Medulla oblongata (tissue), 1 donor: ENCODE measurements around the gene BTNL9.
"Not testable (repeated sequence)": the region's sequence is repeated elsewhere in the genome, so short reads cannot be mapped to it uniquely, and the experiment has no call there.

Experiments used
- DNase-seq: peaks from one replicate; pipeline ENCODE4 v3.0.0-alpha.2; 2015; ENCODE audit errors: extremely low spot score

Gene BTNL9

DNA sequence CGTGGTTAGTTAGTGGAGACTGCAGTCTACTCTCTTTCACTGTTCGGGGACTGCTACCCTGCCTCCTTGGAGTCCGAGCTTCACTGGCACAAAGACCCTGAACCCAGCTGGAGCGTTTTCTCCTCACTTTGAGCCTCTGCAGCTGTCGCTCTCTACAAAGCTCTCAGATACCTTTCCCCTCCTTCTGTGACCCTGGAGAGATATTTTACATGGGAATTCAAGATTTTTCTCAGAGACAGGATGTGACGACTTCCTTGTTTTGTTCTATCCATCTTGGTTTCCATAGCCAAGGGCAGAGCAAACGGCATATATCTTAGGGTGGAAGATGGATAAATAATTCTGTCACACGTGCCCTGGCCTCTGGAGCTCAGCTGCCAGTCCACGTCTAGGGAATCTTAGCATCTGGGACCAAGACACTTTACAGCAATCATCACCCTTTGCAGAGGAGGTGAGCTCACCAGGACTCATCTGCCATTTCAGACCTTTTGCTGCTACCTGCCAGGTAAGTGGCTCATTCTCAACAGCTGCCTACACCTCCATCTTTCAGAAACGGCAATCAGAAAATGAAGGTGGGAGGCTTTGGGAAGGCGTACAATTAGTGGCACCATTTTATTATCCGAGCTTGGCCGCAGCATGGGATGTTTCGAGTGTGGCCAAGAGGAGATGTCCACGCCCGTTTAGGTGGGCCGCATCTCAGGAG lies at the start of gene BTNL9:
Gene BTNL9, plus strand, starts transcription at position 336 of the 700 bp plus-strand sequence. CDS start 5,224 bp downstream, outside the sequence.
- no peak for DNase-seq

DNA sequence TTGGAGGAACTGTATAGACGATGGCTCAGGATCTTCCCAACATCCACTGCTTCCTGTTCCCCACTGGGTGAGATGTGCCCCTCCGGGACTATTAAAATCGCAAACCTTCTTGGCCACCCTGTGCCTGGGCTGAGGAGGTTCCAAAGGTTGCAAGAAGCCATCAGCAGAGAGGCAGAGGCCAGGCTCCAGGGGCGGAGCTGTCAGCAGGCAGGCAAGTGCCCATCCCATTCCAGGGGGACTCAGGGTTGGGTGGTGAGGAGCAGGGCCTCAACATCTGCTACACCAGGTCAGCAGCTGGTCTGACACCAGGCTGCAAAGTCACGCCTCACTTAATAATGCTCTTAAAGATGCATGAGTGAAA lies 49.2 kb upstream of the BTNL9 start:
- DNase-seq: no peak

GRCh38 chr5:181001947-181002346 lies 38.1 kb upstream of the BTNL9 start:
- no peak for DNase-seq

- DNase-seq: no peak
These were observed 34.3 kb upstream of the BTNL9 start for GRCh38 chr5:181005791-181006190.

DNA sequence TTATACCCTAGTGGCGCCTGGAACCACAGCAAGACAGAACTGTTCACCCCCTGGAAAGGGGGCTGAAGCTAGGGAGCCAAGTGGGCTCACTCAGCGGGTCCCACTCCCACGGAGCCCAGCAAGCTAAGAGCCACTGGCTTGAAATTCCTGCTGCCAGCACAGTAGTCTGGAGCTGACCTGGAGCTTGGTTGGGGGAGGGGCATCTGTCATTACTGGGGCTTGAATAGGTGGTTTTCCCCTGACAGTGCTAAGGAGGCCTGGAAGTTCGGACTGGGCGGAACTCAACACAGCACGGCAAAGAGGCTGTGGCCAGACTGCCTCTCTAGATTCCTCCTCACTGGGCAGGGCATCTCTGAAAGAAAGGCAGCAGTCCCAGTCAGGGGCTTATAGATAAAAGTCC lies 31.9 kb upstream of the BTNL9 start:
- no peak for DNase-seq

GRCh38 chr5:181010018-181010417 lies 30.0 kb upstream of the BTNL9 start:
- DNase-seq: not testable (repeated sequence)

DNA sequence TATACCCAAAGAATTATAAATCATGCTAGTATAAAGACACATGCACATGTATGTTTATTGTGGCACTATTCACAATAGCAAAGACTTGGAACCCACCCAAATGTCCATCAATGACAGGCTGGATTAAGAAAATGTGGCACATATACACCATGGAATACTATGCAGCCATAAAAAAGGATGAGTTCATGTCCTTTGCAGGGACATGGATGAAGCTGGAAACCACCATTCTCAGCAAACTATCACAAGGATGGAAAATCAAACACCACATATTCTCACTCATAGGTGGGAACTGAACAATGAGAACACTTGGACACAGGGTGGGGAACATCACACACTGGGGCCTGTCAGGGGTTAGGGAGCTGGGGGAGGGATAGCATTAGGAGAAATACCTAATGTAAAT lies 25.4 kb upstream of the BTNL9 start:
- not testable (repeated sequence) for DNase-seq

GRCh38 chr5:181017448-181017847 lies 22.6 kb upstream of the BTNL9 start:
- not testable (repeated sequence) for DNase-seq

- DNase-seq: no peak
These were observed 19.4 kb upstream of the BTNL9 start for GRCh38 chr5:181020688-181021087.

DNA sequence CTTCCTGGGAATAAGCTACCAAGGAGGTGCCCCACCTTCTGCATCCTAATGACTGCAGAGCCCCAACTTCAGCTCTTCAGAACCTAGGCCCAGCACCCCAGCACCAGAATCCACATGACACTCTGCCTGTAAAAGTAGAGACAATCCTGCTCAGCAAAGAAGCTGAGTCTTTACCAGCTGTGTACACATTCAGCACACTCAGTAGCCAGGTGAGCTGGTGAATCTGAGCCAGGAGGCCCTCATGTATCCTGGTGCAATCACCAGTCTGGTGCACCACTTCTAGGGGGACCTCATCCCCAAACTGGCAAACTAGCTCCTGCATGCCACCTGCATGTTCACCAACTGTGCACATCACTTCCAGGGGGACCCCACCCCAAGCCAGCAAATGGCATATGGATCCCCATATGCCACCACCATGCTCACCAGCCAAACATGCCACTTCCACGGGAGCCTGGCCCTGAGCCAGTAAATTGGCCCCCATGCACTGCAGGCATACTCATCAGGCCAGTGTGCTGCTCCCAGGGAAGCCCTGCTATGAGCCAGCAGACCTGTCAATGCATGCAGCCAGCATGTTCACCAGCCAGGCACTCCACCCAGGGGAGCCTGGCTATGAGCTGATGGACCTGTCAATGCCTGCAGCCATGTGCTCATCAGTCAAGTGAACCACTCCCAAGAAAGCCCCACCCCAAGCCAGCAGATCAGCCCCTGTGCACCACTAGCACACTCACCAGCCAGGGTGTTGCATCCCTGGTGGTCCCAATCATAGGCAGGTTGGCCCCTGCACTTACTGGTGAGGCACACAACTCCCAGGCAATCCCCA lies 15.6 kb upstream of the BTNL9 start:
- no peak for DNase-seq

DNA sequence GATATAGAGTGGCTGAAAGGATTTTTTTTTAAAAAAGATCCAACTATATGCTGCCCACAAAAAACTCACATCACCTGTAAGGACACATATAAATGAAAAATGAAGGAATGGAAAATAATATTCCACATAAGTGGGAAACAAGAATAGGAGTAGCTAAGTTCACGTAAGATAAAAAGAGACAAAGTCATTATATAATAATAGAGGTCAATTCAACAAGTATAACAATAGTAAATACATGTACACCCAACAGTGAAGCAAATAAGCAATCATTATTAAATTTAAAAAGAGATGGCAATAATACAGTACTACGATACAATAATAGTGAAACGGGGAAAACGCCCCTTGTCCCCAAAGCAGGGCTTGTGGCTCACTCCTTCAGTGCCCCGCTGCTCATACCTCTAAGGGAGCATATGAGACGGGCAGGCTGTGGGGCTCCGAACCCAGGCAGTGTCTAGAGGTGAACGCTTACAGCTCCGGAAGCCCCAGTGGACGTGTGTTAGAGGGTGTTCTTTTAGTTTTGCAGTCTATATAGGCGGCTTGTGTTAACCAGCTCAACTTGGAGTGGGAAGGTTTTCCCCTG lies 12.5 kb upstream of the BTNL9 start:
- DNase-seq: no peak

- DNase-seq: no peak
These were observed 11.8 kb upstream of the BTNL9 start for GRCh38 chr5:181028032-181028819.

- DNase-seq: no peak
These were observed 8.3 kb upstream of the BTNL9 start for GRCh38 chr5:181031716-181032115.

GRCh38 chr5:181035991-181036815 lies 3.9 kb upstream of the BTNL9 start:
- no peak for DNase-seq

GRCh38 chr5:181036816-181037364 lies 3.2 kb upstream of the BTNL9 start:
- no peak for DNase-seq

- DNase-seq: no peak
These were observed 2.7 kb upstream of the BTNL9 start for GRCh38 chr5:181037365-181037861.

- DNase-seq: no peak
These were observed 595 bp upstream of the BTNL9 start for GRCh38 chr5:181039471-181039870.

- DNase-seq: no peak
These were observed 522 bp downstream of the BTNL9 start for GRCh38 chr5:181040631-181040945.

GRCh38 chr5:181041043-181041442 lies 977 bp downstream of the BTNL9 start:
- no peak for DNase-seq

- no peak for DNase-seq
These were observed 2.1 kb downstream of the BTNL9 start for GRCh38 chr5:181042036-181042713.
